G401 (cell line): ENCODE measurements around the gene THEMIS. TPM values are rescaled to one million over a fixed set of nuclear protein-coding genes. Genes with fewer than 3 reads are reported as not detected.

ENCODE experiments used
- DNase-seq: peaks from one replicate; pipeline ENCODE4 v3.0.0-alpha.2; 2015; ENCODE audit warnings: low spot score
- in situ Hi-C: cut with HindIII; loops from 2 replicates; pipeline ENCODE4 v1.10.0; 2016; ENCODE audit warnings: low sequenced_read_pairs, mixed read lengths
- total RNA-seq: library from RNA; depleted of rRNA; stranded (reverse); fragments of >200 nt; shearing (Covaris generic); gene quantifications from 2 replicates; pipeline ENCODE4 v1.2.3, GENCODE V29; 2014

Gene THEMIS
- total RNA-seq, 1 experiment from 2014 or later: not detected

GRCh38 chr6:127686084-127686483 is 214.8 kb downstream of the THEMIS start:
- DNase-seq: no peak
- in situ Hi-C loops: no loop called here

- no peak for DNase-seq
- in situ Hi-C loops: no loop called here
Measured at GRCh38 chr6:127684501-127684900, 216.4 kb downstream of the THEMIS start.
